Limb (tissue), 2 donors: ENCODE measurements around the gene PTPRH.

Source experiments
- DNase-seq, 2 donors: peaks; one replicate each; pipeline ENCODE4 v3.0.0-alpha.2; 2016; ENCODE audit errors: extremely low spot score in 2 of 2

Gene PTPRH

GRCh38 chr19:55245236-55245904 is 36.1 kb upstream of the PTPRH start:
- DNase-seq = no peak

GRCh38 chr19:55244004-55244680 is 34.8 kb upstream of the PTPRH start:
- no peak for DNase-seq

GRCh38 chr19:55242517-55242916 is 33.2 kb upstream of the PTPRH start:
- no peak for DNase-seq

- no peak for DNase-seq
Measured at GRCh38 chr19:55241935-55242464, 32.7 kb upstream of the PTPRH start.

DNA sequence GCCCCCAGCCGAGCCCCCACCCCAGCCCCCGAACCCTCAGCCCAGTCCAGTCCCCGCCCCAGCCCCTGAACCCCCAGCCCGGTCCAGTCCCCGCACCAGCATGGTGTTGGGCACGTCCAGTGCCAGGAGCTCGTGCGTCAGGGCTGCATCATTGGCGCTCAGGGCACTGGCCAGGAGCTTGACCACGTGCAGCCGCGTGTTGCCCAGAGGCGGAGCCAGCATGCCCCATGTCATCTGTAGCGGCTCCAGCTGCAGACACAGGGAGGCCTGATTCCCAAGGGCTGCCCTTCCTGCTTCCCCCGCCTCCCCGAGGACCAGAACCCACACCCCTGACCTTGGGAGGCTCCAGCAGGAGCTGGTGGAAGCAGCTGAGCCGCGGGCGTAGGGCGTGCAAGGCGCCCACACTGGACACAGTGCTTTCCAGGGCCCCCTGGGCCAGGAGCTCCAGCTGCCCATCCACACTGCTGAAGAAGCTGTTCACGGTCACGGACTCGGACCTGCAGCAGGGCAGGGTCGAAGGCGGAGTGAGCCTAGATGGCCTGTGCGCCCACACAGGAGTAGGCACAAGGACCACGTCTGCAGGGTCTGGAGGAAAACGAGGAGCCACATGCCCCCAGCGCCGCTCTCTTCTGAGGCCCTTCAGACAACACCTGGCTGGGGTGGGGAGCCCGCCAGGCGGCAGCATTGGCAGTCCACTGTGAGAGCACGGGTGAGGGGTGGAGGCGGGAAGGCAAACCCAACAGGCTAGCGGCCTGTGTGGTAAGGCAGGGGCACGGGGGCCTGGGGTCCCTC is 32.0 kb upstream of the PTPRH start:
- DNase-seq = no peak

- DNase-seq = no peak
Measured at GRCh38 chr19:55240713-55241020, 31.4 kb upstream of the PTPRH start.

DNA sequence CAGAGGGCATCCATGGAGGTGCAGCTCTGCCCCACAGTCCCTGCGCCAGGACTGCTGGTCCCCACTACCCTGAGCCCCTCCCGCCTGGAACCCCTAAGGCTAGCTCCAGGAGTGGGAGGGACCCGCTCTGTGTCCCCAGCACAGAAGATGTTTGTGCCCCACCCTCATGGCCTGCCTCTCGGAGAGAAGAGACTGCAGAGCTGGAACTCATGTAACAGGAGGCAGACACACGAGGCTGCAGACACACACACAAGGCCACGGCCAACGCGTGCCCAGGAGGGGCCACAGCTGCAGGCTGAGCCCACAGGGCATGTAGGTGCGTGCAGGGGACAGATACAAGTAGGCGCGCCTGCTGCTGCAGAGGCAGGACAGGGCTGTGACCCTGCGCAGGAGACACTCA is 29.7 kb upstream of the PTPRH start:
- DNase-seq = no peak

- DNase-seq = no peak
Measured at GRCh38 chr19:55238030-55238429, 28.7 kb upstream of the PTPRH start.

GRCh38 chr19:55232986-55233385 is 23.7 kb upstream of the PTPRH start:
- no peak for DNase-seq

- DNase-seq = no peak
Measured at GRCh38 chr19:55232286-55232602, 22.9 kb upstream of the PTPRH start.

GRCh38 chr19:55231391-55232285 is 22.3 kb upstream of the PTPRH start:
- no peak for DNase-seq

GRCh38 chr19:55230780-55231179 is 21.5 kb upstream of the PTPRH start:
- no peak for DNase-seq

DNA sequence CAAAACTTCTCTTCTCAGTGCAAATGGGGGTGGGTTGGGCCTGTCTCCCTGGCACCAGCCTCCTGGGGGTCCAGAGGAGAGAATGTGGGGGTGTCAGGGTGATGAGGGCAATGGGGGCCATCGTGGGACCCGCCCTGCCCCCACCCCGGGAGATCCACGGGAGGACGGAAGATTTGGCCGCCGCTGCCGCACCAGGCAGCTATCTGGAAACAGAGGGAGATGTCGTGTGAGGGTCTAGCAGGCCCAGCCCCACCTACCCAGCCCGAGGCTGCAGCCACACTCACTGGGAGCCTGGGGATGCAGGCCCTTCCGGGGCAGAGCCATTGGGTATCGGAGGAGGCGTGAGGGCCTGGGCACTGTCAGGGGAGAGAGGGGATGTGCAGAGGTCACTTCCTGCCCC is 21.0 kb upstream of the PTPRH start:
- no peak for DNase-seq

GRCh38 chr19:55229789-55230182 is 20.5 kb upstream of the PTPRH start:
- no peak for DNase-seq

DNA sequence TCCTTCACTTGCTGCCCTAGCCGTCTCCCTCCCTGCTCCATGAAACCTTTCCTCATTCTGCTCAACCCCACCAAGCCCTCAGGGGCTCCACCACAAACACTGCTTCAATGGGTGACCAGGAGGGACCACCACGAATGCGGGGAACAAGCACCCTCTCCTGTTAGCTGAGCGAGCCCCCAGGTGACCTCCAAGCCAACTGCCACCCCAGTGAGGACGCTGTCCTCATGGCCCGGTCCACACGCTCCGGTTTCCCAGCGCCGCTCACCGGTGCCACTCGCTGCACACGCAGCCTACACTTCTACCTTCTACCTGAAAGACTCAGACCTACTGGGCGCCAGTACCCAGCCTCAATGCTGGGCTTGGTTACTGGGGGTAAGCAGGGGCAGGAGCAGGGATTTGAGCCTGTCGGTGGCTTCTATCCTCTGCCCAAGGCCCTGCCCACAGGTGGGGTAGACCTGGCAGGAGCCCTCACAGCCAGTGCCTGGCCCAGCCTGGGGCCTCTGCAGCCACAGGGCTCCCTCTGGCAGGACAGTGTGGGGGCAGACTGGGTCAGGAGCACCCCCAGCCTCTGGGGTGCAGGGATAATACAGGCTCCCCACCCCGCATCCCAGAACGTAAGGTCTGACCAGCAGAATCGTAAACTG is 20.0 kb upstream of the PTPRH start:
- no peak for DNase-seq

DNA sequence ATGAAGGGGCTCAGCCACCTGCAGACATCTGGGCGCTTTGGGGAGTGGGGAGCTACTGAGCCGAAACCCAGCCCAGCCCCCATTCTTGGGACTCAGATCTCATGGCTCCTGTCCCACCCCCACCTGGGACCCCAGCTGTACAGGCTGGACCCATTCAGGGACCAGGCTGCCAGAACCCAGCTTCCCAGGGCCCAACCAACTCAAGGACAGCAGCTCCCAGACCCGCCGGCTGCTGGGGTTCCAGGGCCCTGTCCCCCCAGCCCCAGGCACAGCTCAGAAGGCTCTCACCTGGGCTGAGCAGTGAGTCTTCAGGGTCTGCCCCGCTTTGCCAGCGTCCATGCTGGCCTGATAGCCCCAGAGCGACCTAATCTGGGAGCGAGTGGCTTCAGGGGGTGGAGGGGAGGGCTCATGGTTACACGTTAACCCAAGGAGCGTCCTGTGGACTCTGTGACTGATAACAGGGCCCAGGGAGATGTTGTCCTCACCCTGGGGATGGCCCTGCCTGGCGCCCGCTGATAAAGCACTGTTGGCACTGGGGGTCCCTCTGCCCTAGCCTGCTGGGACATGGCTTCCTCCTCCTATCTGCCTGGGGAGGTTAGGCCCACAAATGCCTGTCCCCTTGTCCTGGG is 19.2 kb upstream of the PTPRH start, which contains the start of gene TMEM86B:
Gene TMEM86B, minus strand, starts transcription at position 361 of the 629 bp plus-strand sequence. Its CDS starts 22 bp downstream, at position 339.
- no peak for DNase-seq

- DNase-seq = no peak
Measured at GRCh38 chr19:55228015-55228391, 18.7 kb upstream of the PTPRH start.

DNA sequence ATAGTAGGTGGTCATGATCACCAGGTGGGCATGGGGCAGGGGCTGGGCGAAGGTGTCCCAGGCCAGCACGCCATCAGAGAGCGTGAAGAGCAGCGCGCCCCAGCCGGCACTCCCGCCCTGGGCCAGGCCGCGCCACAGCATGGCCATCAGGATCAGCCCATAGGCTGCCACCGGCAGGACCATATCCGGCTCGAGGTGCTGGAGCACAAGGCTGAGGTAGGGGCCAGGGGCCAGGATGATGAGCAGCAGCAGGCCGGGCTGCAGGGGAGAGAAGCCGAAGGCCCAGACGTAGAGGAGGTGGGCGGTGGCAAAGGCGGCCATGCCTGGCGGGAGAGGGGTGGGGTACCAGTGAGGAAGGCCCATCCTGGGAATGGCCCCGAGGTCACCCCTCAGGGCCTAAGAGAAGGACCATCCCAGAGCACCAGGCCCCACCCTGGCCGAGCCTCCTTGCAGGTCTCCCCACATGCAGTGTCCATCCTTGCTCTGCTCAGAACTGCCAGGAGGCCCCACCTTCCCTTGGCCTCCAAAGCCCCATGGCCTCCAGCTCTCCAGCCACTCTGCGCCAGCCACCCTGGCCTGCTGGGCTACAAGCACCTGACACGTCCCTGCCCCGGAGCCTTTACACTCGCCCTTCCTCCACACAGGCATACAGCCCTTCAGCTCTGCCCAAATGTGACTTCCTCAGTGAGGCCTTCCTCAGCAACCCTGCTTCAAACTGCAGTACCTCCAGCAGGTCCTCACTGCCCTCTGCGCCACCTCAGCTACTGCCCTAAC is 18.1 kb upstream of the PTPRH start:
- no peak for DNase-seq

- DNase-seq = no peak
Measured at GRCh38 chr19:55226788-55227187, 17.5 kb upstream of the PTPRH start.

GRCh38 chr19:55226273-55226672 is 17.0 kb upstream of the PTPRH start:
- DNase-seq = no peak
